ENCODE data around the gene RGS17.
"Not testable (repeated sequence)": the region's sequence is repeated elsewhere in the genome, so short reads cannot be mapped to it uniquely, and the experiment has no call there.

The RGS17 gene

DNA sequence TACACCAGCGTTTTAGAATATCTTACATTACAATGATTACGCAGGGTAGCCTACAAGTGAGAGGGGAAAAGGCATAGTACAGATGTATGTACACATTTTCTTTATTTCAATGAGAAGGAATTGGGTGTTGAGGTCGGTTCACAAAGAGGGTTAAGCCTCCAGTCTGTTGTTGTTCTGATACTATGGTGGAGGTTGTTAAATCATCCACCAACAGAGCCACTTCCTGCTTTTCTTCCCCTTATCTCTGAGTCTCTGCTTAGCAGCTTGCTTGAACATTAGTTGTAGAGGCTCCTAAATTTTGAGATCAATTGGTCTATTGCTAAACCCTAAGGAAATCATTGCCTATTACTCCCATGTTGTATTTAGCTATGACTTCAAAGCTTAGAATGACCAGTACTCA, 7.3 kb downstream of the RGS17 start:
- DNase-seq = no peak

DNA sequence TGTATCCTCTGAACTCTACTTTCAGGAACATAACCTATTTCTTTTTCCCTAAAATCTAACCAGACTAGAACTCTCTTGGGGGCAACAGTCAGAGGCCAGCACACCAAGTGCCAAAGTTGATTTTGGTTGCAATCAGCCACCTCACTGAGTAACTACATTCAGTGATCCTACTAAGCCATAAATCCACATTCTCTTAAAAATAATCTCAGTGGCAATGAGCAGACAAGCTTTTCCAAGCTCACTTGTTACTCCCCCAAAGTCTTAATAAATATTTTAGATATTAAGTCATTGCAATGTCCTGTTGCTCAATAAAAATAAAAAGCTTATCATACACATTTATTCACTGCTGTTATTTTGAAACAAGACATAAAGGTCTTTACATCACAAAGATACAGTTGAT, 9.8 kb downstream of the RGS17 start:
- no peak for DNase-seq

DNA sequence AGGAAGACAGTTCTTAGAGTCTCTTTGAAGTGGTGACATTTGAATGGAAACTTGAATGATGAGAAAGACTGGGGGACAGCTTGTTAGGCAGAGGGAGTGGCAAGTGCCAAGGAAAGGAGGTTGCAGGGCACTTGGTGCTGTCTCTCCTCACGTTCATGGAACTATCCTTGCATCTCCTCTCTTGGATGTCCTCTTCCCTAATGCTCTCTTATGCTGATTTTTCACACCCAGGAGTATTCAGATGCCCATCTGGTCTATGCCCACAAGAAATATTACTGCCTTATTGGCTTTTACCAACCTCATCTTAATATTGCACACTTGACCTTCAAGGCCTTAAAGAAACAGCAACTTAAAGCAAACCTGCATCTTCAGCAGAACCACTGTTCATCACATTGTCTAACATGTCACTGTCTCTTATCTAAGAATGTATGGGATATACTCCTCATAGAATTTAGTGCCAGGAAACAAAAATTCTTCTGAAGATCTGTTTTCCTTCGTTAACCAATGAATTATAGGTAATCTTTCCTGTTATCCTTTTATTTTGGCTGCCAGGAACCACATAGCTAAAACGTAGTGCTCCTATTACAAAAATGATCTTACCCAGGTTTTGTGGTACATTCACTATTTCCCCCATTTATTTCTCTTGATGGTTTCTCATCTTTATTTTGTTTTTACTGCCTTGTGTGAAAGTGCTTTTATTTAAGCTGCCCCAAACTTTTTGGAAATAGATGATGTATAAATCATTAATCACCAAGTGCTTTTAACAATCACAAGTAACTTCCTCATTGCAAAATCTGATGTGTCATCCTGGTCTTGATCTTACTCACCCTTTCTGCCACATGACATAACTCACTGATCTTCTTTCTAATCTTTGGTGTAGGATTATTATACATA, 12.8 kb downstream of the RGS17 start:
- DNase-seq = peak; percentile 67 to 93 (median 93)

DNA sequence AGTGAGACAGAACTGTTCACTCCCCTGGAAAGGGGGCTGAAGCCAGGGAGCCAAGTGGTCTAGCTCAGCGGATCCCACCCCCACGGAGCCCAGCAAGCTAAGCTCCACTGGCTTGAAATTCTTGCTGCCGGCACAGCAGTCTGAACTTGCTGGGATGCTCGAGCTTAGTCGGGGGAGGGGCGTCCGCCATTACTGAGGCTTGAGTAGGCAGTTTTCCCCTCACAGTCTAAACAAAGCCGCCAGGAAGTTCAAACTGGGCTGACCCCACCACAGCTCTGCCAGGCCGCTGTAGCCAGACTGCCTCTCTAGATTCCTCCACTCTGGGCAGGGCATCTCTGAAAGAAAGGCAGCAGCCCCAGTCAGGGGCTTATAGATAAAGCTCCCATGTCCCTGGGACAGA, 20.0 kb downstream of the RGS17 start:
- not testable (repeated sequence) for DNase-seq

DNA sequence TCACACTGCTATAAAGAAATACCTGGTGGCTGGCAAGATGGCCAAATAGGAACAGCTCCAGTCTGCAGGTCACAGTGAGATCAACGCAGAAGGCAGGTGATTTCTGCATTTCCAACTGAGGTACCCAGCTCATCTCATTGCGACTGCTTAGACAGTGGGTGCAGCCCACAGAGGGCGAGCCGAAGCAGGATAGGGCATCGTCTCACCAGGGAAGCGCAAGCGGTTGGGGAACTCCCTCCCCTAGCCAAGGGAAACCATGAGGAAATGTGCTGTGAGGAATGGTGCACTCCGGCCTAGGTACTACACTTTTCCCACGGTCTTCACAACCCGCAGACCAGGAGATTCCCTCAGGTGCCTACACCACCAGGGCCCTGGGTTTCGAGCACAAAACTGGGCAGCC, 20.5 kb downstream of the RGS17 start:
- DNase-seq = not testable (repeated sequence)

DNA sequence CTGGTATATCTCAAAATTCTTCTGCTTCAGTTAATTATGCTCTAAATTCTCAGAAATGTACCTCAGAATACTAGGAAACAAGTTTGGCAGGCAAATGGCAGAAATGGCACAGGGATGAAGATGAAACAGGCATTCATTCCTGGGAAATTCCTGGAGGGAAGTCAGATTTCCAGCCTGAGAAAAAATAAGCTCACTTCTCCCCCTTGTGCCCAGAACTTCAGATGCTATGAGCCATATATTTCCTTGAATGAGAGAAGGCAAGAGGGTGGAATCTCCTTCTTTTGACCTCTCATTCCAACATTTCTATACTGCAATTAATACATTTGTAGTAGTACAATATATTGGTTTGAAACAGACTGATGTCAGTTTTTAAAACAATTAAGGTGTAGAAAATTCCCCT, 22.8 kb downstream of the RGS17 start:
- DNase-seq = peak; percentile 34 to 55 (median 43)

DNA sequence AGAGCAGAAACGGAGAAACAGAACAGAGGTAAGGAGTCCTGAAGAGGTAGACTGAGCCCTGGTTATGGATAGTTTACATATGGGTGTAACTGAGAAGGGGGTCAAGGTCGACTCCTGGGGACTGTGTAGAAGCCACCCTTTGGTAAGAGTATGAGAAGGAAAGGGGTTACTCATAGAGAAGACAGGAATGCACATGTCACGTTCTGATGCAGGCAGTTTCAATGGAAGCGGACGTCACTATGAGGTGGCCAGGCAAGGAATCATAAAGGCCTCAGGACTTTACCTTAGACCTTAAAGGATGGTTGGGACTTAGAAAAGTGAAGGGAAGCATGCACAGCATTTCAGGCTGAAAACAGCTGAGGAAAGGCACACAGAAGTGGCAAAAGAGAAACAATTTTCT, 25.1 kb downstream of the RGS17 start:
- DNase-seq = peak in 1 of 3 donors; percentile 12

DNA sequence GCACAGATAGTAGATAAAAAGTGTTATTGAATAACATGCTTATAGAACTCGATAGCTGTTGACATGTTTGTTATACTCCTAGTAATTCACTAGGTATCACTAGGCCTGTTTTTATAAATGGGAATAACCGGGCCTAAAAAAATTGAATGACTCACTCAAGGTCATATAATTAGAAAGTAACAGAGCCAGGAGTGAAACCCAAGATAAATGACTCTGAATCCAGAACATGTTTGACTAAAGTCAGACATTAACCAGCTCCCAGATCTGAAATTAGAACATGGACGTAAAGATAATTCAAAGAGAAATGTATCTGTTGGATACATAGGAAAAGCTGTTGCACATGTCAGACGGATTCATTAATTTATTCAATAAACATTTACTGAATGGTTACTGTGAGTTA, 26.9 kb downstream of the RGS17 start:
- peak in 1 of 3 donors; percentile 16 for DNase-seq

DNA sequence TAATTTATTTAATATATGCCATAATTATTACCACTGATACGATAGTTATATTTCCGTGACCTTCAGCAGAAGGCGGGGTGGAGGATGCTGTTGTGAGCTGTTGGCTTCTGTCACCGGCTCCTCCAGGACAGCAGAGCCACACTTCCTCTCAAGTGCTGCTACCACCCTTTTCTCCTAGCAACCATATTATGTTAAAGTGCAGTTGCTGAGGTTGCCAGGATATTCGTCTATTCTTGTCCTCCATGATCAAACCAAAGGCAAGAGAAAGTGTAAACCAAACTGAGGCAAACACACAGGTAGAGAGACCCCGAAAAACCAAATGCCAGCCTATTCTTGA, 27.8 kb downstream of the RGS17 start:
- DNase-seq = no peak

DNA sequence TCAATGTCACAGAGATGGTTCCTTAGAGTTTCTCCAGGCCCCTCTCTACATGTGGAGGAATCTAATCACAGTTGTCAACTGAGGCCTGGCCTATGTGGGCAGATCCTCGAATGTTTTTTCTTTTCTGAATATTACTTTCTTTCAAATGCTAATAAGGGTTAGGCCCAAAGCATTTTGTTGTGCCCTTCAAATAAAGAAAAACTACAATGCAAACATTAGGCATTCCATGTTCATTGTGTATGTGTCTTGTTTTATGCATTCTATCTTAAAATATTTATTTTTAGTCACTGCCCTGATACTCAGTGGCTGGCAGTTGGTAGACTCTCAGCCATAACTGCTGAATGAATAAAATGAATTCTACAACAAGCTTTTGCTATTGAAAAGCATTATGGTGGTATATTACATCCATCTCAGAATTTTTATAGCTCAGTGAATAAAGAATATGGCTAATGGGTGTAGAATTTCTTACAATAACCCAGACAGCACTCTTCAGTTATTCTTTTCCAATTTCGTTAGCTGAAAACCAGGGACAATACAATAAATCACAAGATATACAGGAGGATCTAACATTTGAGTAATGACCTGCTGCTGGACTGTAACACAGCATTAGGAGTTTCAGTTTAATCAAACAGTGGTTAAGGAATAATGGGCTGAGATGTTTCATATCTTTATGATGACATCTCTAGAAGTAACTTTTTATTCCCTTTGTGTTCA, 28.3 kb downstream of the RGS17 start:
- DNase-seq = no peak

DNA sequence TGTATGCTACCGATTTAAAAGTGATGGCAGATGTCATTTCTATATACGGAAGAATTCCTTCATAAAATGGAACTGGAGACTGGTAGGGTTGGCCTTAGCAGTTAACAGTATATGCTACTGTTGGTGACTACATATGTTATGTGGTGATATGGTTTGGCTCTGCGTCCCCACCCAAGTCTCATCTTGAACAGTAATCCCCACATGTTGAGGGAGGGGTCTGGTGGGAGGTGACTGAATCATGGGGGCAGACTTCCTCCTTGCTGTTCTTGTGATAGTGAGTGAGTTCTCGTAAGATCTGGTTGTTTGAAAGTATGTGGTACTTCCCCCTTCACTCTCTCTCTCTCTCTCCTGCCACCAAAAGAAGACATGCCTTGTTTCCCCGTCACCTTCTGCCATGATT, 29.6 kb downstream of the RGS17 start:
- peak; percentile 46 to 53 (median 49) for DNase-seq

DNA sequence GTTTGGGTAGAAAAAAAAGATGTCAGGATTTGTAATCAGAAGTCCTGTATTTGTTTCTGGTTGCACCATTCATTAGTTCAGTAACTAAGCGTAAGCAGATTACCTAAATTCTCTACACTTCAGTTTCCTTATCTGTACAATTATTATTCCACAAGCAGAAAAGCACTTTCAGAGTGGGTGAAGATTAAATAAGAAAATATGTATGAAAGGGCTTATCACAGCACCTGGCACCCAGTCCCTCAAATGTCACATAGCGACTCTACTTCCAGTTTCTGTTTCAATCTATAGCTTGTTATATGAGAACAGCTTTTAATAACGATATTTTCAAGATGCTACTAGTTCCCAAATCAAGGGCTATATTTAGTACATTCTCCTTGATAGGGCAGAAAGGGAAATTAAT, 31.4 kb downstream of the RGS17 start:
- DNase-seq = peak in 1 of 3 donors; percentile 17

DNA sequence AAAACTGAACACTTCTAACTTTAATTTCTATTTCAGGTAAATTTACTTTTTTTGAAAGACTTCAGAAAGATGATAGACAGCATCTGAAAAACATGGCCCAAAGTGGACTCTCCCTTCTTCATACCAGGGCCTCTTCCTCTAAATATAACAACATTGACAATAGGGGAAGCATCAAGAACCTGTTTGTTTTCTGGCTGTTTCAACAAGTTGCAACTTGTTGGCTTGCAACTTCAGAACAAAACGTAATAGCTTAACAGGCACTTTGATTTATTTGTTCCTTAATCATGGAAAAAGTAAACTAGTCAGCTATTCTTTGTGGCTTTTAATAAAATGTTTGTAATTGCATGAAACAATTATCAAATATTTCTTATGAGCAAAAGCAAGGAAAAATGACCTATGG, 34.3 kb downstream of the RGS17 start:
- DNase-seq = no peak

DNA sequence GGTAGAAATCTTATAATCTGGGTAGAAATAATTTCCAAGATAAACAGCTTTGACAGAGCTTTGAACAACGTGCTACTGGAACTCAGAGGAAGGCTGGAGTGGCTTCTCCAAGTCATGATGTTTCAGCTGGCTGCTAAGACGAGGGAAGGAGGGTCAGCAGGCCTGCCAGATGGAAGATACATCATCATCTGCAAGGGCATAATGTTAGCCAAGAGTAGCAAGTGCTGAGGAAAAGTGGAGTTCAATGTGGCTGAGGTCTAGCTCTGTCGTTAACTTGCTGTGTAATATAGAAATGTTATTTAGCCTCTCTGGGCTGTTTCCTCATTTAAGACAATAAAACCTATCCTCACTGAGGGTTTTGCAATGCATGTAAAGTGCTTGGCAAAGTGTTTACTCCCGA, 35.1 kb downstream of the RGS17 start:
- DNase-seq = no peak

DNA sequence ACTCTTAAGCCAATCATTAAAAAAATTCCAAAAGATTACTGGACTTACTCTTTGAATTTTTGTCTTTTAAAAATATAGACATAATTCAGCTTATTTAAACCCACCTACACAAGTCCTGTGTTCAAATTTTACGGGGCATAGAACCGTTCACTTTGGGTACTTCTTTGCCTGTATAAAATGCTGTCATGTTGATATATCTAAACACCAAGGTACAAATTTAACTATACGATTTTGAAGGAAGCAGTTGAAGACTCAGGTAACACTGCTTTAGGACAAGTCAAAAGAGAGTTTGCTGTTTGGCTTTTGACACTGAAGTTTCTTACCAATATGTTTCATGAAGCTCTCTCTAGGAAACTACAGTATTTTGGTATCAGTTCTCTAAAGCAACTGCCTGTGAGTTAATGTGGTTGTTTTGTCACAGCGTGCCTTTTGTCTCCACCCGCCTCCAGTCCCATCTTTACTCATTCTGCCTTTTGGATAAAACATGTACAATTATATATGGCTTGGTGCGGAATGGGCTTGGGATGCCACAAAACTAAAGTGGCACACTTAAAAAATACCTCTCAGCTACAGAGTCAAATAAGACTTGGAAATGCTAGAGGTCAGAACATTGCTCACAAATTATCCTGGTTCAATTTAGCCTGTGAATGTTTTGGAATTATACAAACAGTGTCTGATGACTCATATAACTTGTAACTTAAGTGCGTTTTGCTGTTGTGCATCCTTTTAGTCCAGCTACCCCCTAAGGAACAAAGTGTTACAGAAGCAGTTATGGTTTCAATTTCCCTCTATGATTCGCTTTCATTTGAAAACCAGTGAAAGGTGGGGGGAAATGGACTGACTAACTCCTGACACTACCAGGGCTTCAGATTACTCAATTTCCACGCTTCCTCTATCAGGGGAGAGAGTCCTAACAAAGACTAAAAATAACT, 38.7 kb downstream of the RGS17 start:
- DNase-seq = peak; percentile 87 to 97 (median 95)

DNA sequence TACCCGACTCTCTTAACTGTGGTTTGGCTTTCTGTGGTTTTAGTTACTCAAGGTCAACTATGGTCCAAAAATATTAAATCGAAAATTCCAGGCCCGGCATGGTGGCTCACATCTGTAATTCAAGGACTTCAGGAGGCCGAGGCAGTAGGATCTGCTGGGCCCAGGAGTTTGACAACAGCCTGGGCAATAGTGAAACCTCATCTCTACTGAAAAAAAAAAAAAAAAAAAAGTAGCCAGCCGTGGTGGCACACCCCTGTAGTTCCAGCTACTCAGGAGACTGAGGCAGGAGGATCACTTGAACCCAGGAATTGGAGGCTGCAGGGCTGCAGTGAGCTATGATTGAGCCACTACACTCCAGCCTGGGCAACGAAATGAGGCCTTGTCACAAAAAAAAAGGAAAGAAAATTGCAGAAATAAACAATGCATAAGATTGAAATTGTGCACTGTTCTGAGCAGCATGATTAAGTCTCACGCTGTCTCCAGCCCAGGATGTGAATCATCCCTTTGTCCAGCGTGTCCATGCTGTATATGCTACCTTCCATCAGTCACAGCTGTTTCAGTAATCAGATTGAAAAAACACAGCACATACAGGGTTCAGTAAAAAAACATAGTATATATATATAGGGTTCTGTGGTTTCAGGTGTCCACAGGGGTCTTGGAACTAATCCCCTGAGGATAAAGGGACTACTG, 40.7 kb downstream of the RGS17 start:
- peak; percentile 74 to 90 (median 86) for DNase-seq

DNA sequence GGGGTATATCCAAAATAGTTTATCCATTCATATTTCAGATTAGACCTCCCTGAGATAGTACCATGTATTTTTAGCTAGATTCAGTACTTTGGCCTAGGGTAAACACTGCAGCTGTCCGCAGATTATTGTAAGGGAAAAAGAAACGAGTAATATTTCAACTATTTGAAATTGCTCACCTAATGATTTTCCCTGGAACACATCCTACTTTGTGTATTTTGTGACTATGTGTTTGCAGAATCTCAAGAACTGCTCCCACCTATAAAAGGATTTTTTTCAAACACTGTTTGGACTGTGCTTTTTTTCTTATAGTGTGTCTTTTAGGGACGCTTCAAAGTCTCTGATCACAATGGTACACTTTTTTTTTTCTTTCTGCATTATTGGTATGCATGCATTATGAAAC, 42.3 kb downstream of the RGS17 start:
- no peak for DNase-seq

DNA sequence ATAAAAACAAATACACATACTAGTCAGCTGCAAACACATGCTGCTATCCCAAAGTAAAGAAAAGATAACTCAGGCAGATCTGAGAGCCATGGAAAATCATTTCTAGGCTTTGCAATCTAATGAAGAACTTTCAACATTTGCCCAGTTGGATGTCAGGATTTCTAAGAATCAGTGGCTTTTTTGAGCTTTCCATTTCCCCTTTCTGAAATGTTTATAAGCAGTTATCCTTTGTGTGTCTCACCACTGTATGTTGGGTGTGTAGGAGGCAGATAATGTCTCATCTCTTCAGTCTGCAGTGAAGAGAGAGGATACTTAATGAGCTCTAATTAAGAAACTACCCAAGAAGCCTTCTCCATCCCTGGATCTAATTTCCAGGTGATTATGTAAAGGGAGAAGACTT, 43.6 kb downstream of the RGS17 start:
- DNase-seq = peak; percentile 39 to 81 (median 67)

DNA sequence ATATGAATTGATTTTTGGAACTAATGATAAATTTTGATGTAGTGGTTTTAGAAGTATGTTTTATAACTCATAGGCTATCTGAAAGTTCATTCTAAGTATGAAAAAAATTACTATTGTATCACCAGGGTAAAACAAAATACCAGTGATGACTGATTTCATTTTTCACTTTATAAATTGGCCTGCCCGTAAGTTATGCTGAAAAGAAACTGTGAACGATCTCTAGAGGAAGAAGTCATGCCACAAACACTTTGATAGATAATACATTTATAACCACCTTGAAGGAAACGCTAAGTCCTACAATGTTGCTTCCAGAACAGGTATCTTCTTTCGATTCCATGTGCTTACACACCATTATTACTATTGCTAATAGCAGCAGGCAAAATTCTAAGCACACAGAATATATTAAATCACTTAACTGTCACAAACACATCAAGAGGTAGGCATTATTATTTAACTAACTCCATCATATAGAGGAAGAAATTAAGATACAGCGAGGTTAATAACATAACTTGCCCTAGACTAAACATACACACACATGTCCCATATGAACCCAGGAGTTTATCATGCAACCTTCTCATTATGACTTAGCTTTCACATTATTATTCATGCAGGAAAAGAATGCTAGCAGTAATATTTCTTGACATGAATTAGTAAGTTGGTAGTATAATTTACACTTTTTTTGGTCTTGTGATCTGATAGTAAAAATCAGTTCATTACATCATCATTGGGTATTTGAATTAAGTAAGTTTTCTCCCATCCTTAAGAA, 44.7 kb downstream of the RGS17 start:
- DNase-seq = no peak

DNA sequence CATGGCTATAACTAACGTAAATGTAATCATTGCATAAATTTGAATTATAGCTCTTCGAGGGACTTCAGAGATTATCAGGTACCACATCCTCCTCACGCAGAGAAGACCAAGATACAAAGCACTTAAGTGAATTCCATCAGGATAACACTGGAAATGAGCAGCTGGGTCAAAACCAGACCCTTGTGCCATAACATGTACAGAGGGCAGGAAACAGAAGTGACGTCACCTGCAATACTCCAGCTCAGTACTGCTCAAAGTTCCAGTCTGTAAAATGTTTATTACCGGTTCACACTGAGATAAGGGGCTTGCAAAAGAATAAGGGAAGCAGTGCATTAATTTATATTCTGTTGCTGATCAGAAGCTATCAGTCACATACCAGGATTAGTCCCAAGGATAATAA, 45.8 kb downstream of the RGS17 start:
- no peak for DNase-seq

DNA sequence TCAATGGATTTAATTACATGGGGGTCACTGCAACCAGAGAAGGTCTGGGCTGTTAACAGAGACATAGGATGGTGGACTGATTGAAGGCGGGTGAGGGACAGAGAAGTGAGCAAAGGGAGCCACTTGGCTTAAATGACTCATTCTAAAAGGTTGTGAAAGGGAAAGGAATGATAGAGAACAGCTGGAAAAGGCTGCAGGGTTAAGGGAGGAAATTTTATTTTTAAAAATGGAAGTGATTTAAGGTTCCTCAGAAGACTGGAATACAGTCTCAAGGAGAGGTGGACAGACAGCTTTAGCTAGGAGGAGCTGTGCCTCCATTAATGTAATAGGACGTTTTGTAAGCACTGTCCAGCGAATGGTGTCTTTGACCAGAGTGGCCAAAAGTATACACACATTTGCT, 46.7 kb downstream of the RGS17 start:
- peak in 1 of 3 donors; percentile 23 for DNase-seq

DNA sequence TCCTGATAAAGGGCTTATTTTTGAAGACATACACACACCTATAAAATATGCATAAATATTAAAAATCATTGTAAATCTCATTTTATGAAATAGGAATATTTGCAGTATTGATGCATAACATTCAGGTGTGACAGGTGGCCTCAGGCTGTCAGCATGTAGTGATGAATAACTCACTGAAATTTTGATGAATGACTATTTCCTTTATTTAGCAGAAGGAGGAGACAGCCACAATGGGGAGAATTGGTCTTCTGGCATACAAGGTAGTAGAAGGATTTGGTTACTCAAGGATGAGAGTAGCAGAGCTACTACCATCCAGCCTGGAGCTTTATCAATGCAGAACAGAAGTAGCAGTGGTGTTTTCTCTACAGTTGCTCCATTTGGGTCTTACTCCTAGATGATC, 47.2 kb downstream of the RGS17 start:
- no peak for DNase-seq
